ENCODE measurements around the gene CDX2.

Gene CDX2

GRCh38 chr13:27913160-27913559 lies 56.0 kb downstream of the CDX2 start:
- no peak for DNase-seq

- DNase-seq = no peak
Measured at GRCh38 chr13:27911521-27911920, 57.6 kb downstream of the CDX2 start.

Measured in CD4-positive, alpha-beta T cell treated with Interleukin-15 for 1 hour (primary cell).